Tongue (tissue), 2 donors: ENCODE data around the gene NSFL1C. TPM values are rescaled to one million over a fixed set of nuclear protein-coding genes. Genes with fewer than 3 reads are reported as not detected.

Experiments
- DNase-seq: peaks from one replicate; pipeline ENCODE4 v3.0.0-alpha.2; 2015
- total RNA-seq: library from RNA; depleted of rRNA; stranded (reverse); fragments of >200 nt; gene quantifications from one replicate; pipeline ENCODE4 v1.2.3, GENCODE V29; 2014

The NSFL1C gene
- total RNA-seq, 1 donor from 2014 or later = 28.5 TPM

DNA sequence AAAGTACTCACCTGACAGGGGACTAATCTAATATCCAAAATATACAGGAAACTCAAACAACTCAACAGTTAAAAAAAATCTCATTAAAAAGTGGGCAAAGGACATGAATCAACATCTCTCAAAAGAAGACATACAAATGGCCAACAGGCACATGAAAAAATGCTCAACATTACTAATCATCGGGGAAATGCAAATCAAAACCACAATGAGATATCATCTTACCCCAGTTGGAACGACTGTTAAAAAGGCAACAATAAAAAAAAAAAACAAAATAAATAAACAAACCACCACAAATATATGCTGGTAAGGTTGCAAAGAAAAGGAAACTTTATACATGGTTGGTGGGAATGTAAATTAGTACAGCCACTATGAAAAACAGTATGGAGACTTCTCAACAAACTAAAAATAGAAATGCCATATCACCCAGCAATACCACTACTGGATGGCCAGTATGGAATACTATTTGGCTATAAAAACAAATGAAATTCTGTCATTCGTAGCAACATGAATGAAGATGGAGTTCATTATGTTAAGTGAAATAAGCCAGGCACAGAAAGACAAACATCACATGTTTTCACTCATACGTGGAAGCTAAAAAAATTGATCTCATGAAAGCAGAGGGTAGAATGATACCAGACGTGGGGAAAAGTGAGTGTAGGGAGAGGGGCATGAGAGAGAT, 17.9 kb upstream of the NSFL1C start:
- no peak for DNase-seq

DNA sequence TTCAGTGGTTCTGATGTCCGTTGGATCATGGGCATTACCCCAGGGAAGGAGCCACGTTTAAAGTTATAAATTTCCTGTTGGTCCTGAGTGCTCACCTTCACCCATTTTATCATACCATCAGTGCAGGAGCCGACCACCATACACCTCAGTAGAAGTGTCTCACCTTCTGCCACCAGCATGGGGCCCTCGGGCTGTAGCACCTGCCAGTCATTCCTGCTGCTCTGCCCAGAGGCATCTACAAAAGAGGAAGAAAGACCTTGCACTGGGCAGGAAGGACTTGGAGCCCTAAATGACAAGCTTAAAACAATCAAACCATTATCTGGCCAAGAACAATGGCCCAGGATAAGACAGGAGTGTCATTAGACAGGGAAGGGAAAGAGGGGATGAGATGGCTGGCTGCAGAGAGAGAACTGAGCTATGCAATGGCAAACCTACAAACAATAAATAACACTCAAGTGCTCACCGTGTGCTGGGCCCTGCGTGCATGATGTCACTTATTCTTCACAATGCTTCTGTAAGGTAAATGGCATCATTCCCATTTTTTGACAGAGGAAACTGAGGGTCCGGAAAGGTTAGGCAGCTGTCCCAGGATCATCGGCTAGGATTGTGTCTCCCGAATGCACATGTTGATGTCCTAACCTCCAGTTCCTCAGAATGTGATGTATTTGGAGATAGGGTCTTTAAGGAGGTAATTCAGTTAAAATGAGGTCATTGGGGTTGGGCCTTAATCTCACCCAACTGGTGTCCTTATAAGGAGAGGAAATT, 13.4 kb upstream of the NSFL1C start:
- no peak for DNase-seq

DNA sequence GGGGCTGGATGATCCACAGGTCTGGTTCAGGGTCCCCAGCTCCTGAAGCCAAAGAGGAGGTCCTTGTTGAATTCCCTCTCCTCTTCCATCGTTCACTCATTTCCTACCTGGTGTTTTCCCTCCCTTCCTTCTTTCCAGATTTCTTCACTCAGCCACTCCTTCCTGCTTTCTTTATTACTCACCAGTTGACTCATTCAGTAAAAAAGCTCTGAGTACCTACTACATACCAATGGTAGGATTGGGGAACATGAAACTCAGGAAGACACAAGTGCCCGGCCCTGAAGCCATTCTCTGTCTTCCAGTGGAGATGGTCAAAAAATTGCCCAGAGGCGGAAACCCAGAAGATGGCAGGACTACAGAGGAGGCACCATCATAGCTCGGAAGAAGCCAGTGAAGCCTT, 11.9 kb upstream of the NSFL1C start:
- no peak for DNase-seq

DNA sequence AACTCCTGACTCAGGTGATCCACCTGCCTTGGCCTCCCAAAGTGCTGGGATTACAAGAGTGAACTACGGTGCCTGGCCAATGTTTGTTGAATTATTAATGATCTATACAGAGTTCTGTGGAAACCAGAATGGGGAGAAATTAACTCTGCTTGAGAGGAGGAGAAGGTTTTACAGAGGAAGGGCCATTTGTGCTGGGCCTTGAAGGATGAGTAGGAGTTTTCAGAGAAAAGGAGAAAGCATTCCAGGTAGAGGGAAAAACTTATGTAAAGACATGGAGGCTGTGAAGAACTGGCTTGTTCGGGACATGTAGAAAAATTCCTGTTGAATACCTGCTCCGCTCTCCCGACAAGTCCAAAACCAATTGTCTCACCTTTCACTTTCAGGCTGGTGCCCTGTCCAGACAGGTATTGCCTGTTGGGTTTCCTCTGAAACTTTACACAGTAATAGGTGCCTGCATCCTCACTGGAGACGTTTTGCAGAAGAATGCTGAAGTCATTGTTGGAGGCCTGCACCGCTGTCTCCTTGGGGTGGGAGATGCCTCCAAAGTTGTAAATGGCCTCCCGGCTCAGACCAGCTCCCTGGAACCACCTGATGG, 11.3 kb upstream of the NSFL1C start:
- DNase-seq = no peak

DNA sequence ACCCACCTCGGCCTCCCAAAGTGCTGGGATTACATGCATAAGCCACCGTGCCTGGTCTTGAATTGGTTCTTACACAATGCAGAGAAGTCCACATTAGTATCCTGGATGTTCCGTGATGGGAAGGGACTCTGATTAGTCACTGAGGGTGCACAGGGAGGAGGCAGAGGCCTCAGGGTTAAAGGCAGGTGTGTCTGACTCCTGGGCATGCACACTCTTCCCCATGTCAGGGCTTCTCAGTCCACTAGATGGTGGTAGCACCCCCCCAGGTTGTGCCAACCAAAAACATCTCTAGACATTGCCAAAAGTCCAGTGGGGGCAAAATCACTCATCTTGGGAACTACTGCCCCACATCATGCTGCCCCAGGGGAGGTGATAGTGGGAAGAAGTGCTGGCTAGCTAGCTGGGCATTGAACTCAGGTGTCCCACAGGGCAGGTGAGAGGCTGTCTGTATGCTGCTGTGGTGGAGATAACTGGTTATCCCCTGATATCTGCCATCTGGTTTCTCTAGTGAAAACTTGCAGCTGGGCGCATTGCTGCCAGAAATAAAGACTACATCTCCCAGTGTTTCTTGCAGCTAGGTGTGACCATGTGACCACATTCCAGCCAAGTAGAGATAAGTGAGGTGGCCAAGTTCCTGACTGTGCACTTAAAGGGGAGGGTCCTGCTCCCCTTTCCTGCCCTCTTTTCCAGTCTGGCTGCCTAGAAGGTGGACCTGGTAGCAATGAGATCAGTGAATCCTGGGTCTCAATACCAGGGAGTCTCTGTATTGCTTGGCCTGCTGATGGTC, 8.4 kb upstream of the NSFL1C start:
- DNase-seq = no peak

DNA sequence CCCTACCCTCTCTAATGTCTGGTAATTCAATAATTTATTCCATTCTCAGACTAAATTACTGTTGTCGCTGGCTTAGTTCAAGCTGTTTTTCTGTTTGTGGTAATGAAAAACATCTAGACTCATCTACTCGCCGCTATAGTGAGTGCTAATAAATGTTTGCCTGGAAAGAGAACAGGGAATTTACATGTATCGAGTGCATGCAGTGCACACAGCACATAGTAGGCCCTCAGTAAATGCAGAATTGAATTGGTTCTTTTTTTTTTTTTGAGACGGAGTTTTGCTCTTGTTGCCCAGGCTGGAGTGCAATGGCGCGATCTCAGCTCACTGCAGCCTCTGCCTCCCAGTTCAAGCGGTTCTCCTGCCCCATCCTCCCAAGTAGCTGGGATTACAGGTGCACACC, 7.7 kb upstream of the NSFL1C start:
- DNase-seq = no peak

DNA sequence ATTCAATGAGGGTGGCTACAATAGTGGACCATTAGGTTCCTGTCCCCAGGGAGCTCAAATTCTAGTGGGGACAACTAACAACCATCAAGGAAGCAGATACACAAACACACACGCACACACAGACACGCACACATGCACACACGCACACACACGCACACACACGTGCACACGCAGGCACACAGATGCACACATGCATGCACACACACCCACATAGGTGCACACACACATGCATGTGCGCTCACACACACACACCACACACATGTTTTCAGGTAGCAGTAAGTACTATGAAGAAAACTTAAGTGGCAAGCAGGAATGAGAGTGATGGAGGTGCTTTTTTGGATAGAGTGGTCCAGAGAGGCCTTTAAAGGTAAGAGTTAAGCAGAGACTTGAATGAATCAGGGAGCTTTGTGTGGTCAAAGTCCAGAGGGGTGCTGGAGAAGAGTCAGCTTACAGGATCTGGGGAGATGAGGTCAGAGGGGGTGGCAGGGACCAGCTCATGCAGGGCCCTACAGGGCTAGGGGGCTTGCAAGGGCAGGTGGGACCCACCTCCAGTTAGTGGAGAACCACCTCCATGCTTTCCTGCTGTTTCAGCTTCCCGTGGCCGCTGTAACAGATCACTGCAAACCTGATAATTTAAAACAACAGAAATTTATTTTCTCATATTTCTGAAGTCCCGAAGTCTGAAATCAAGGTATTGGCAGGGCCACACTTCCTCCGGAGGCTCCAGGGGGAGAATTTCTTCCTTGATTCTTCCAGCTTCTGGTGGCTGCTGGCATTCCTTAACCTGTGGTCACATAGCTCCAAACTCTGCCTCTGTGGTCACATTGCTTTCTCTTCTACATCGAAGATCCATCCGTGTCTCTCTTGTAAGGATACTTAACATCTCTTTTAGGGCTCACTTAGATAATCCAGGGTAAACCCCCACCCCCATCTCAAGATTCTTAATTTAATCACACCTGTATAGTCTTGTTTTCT, 6.9 kb upstream of the NSFL1C start:
- DNase-seq = no peak

DNA sequence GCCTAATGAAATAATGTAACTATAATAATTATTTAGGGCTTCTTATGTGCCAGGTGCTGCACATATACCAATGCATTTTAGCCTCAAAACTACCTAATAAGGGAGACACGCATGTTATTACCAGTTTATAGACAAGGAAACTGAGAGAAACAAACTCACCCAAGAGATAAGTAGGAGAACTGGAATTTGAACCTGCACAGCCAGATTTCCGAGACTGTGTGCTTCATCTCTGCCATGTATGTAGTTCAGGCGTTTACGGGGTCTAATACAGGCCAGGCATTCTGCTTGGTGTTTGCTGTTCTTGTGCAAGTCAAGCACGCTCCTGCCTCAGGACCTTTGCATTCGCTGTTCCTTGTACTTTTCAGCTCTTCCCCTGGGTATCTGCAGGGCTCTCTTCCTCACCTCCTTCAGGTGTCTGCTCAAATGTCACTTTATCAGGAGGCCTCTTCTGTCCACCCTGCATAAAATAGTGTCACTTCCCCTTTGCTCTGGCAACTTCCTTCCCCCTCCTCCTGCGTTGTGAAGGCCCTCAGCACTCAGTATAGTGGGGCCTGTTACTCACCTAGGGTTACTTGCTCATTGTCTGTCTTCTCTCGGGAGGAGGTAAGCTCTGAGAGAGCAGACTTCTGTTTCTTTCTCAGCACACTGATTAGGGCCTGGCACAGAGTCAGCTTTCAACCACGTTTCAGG, 6.1 kb upstream of the NSFL1C start:
- no peak for DNase-seq

DNA sequence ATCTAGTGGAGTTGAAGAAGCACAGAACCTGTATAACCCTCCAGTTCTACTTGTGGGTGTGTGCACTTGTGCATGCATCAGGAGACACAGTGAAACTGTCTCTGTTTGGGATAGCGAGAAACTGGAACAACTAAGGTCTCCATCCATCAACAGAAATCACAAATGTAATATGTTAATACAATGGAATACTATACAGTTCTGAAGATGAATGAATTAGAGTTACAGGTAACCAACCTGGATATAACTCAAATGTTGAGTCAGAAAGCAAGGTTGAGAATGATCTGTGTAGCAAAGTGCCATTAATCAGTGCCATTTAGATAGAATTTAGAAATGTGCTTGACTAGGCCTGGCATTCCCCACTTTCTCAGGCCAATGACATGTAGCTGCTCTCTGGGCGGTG, 4.6 kb upstream of the NSFL1C start:
- DNase-seq = no peak

DNA sequence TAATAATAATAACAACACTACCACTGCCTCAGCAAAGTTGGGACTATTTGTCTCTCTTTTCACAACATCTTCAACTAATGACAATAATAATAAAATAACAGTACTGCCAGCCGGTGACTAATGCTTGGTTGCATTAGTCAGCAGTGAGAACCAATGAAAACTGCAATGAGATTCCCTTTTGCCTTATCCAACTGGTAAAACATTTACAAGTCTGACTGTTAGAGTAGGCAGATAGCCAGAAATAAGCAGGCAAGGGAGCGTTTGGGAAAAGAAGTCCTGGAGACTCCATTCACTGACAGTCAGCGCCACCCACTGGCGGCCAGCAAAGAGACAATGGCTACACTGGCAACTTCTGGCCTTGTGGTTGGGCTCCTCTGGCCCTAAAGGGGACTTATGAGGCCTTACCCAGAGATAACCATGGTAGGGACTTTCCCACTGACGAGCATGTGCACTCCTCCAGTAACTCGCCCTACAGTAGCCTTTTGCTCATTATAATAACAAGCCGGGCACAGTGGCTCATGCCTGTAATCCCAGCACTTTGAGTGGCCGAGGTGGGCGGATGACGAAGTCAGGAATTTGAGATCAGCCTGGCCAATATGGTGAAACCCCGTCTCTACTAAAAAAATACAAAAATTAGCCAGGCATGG, 3.4 kb upstream of the NSFL1C start:
- DNase-seq = peak; percentile 74

DNA sequence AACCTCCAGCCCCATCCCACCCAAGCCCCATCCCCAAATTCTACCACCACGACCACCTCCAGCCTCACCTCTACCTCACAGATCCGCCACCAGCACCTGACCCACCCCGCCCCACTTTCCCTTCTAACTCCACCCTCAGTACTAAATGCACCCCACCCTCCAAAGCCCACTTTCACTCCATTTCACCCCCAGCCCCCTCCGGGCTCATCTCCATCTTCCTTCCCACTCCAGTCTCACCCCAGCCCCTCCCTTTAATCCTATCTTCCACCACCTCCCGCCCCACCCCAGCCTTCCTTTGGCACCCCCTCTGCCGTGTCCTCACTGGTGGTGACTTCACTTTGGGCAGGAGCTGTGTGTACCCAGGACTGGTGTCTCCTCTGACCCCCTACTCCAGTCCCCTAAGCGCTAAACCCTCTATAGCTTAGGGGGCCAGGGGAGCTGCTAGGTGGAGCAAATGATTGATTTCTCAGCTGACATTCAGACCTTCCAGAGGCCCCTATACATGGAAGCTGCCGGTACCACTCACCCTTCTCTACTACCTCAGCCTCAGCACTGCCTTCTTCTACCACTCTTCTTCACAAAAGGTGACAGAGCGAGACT, 2.8 kb upstream of the NSFL1C start:
- no peak for DNase-seq

DNA sequence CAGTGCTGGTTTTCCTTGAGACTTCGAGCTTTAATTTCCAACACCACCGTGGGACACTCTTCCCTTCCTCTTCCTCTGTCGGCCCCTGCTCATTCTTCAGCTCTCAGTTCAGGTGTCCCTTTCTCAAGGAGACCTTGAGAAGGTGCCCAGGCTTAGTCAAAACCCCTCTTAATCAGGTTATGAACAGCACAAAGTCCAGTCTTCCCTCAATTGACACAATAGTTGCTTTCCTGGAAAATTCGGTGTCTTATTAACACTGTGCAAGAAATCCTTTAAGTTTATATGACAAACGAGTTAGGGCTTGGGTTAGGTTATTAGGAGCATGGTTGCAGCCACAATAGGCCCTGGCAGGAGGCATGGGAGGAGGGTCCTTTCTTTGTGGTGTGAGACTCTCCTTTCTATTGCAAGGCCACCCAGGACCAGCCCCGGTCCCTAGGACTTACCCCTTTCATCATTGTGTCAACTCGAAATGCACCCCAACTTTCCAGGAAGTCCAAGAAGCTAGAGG, 1.5 kb upstream of the NSFL1C start:
- no peak for DNase-seq

DNA sequence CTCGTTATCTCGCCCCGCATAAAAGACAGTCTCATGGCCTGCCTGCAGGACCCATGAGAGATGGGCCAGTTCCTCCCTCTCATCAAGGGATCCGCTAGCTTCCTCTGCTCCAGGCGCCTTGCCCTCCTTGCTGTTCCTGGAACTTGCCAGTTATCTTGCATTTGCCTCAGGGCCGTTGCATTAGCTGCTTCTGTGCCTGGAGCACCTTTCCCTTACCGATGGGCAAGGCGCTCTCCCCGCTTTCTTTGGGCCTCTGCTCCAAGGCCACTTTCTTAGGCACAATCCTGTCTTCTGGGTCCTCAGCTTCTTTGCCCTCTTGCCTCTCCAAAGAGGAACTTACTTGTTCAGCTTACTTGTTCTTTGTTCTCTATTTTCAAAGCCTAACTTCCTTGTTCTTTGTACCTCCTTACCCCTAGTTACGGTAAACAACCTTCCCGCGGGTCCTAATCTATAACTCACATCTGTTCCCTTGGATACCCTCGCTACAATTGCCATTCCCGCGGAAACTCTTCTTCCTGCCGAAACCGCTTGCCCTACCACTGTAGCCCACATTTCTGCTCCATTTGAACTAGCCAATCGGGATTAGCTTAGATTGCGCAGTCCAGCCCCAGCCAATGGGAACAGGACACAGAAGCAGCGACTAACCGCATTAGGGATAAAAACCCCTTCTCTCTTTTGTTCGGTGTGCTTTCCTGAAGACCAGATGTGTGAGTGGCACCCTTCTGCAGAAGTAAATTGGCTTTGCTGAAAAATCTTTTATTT, 887 bp upstream of the NSFL1C start:
- DNase-seq = no peak

DNA sequence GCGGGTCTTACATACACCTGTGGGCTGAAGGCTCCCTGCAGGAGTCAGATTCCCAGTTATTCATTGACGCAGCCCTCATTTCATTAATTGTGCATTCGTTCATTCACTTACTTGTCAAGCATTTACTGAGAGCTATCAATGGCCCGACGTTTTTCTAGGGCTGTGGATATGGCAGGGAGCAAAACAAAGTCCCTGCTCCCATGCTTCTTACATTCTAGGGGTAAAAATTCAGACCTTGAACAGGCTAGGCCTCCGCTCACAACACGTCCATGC, 369 bp upstream of the NSFL1C start:
- no peak for DNase-seq

DNA sequence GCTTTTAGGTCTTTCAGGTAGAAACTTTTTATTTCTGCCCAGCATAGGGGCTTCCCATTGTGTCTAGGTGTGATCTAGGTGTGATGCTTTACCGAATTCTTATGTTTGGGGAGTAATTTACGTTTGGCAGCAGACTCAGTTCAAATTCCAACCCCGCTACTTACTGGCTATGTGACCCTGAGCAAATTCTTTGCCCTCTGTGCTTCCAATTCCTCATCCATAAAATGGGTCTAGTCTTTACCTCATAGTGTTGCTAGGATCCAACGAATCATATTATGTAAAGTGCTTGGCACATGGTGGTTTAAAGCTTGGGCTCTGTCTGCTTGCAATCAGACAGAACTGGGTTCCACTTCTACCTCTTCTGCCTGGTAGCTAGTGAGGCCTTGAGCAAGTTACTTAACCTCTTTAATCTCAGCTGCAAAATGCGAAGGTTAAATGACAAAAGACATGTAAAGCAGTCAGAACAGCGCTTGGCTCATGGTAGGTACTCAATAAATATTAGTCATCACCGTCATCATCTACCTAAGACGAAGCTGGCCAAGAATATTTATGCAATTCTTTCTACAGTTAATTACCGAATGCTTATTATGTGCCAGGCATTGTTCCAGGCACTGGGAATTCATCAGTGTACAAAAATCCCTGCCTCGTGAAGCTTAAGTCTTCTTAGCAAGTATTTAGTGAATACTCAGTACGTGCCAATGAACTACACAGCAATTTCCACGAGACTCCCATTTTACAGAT, 1.0 kb downstream of the NSFL1C start:
- DNase-seq = no peak

DNA sequence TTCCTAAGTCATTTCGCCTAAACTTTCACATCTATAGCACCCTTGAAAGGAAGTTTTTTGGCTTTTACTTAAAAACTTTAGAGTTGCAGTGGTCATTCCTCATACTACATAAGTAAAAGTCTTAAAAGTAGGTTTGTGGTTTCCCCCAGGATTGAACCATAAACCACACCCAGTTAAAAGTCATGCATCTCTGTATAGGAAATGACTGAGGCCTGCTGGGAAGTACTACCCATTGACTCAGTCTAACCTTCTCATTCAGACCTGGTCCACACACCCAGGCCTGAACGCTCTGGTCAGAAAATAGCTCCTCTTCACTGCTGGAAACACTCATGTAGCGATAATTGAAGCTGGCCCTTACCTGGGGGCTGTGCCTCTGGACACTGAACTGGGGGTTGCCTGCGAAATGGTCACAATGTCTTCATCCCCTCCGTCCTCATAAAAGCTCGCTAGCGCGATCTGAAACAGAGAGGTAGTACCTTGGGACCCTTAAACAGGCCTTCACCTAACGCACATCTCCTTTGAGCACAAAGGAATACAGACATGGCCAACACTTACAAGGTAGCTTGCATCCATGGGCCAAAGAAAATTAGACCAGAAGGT, 2.6 kb downstream of the NSFL1C start:
- no peak for DNase-seq

DNA sequence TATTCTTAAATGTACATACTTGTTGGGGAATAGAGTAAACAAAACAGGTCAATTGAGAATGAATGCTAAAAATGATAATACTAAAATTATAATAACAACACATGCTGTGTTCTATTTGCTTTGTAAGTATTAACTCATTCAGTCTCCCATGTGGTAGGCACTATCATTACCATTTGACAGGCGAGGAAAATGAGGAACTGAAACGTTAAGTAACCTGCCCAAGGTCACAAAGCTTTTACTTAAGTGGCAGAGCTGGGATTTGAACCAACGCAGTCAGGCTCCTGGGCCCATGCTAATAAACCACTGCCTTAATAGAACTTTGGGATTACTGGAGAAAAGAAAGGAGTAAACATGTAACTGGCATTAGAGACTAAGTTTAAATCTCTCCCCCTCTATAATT, 3.8 kb downstream of the NSFL1C start:
- DNase-seq = no peak

DNA sequence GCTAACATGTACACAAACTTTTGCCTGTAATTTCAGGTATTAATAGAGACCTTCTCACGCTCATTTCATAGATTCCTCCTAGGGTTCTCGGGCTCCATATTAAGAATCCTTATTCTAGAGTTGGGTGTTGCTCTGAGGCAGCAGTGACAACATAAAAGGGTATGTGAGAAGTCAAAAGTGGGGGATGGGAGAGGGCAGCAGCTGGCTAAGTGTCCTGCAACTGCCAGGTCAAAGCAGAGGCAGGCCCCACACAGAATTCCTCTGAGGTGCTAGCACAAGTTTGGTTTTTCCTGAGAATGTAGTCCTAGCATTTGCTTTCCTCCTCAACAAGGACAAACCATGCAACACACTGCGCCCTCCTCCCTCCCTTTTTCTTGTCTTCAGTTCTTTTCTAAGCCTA, 4.6 kb downstream of the NSFL1C start:
- no peak for DNase-seq
